PFSK-1 (cell line): ENCODE data around the gene CORO2B.

Experiments used
- POLR2AphosphoS5 ChIP-seq: IDR thresholded peaks from 2 replicates; pipeline ENCODE4 v1.6.1; 2012; ENCODE audit warnings: low read depth, mild to moderate bottlenecking, control low read depth, low read length, moderate library complexity
- SIN3A ChIP-seq: IDR thresholded peaks from 2 replicates; pipeline ENCODE4 v1.6.1; 2012; ENCODE audit warnings: mild to moderate bottlenecking, low read length, moderate library complexity, borderline replicate concordance; ENCODE audit not compliant: insufficient read depth
- TAF1 ChIP-seq: IDR thresholded peaks from 2 replicates; pipeline ENCODE4 v1.6.1; 2012; ENCODE audit warnings: low read length, control low read depth, borderline replicate concordance; ENCODE audit not compliant: insufficient read depth

- TF ChIP-seq TAF1 (no peak), POLR2AphosphoS5 (no peak), SIN3A (no peak)
These were observed 13.3 kb downstream of the CORO2B start for GRCh38 chr15:68592054-68592453.
